K562 (cell line): Measurements from ENCODE around the gene ST8SIA4. TPM values are rescaled to one million over a fixed set of nuclear protein-coding genes. Genes with fewer than 3 reads are reported as not detected.

Source experiments
- CTBP1 ChIP-seq: fragments of 450-650 bp; IDR thresholded peaks from 2 replicates; pipeline ENCODE4 v1.6.1; 2016; ENCODE audit warnings: borderline replicate concordance
- CXXC5 ChIP-seq: fragments of 250-450 bp; sonication (Bioruptor Pico); IDR thresholded peaks from 2 replicates; pipeline ENCODE4 v1.8.0; 2022; ENCODE audit warnings: inconsistent platforms, mild to moderate bottlenecking, moderate library complexity
- ETS1 ChIP-seq: conservative IDR thresholded peaks from 2 replicates; pipeline ENCODE4 v1.6.1; 2011; ENCODE audit warnings: low read depth, mild to moderate bottlenecking, low read length; ENCODE audit not compliant: control insufficient read depth
- TSC22D4 ChIP-seq: fragments of 450-650 bp; IDR thresholded peaks from 2 replicates; pipeline ENCODE4 v1.6.1; 2016; ENCODE audit warnings: missing genetic modification characterization, missing biosample characterization, control low read depth
- ZC3H8 ChIP-seq: fragments of 450-650 bp; IDR thresholded peaks from 2 replicates; pipeline ENCODE4 v1.6.1; 2017
- ZNF143 ChIP-seq: sonication (generic); formaldehyde crosslinking; IDR thresholded peaks from 2 replicates; pipeline ENCODE4 v1.9.0; 2022; ENCODE audit warnings: mild to moderate bottlenecking, missing genetic modification reagents
- ZNF263 ChIP-seq: sonication (generic); formaldehyde crosslinking; IDR thresholded peaks from 2 replicates; pipeline ENCODE4 v1.8.0; 2022; ENCODE audit warnings: mild to moderate bottlenecking, missing genetic modification reagents, borderline replicate concordance
- ZZZ3 ChIP-seq: fragments of 450-650 bp; IDR thresholded peaks from 2 replicates; pipeline ENCODE4 v1.6.1; 2016; ENCODE audit warnings: antibody characterized with exemption, mild to moderate bottlenecking, moderate library complexity
- polyA plus RNA-seq, 8 experiments: library from polyadenylated mRNA; depleted of rRNA in 4 of 8; stranded (reverse) in 5 of 8; unstranded in 3 of 8; fragments of >200 nt; fragmentation: Nextera tagmentation in 2 of 8; fragmentation: Illumina TruSeq in 1 of 8; extraction: Ambion mirVana in 2 of 8; extraction: Trizol in 1 of 8; gene quantifications; 2 replicates each; pipeline versions ENCODE4 v1.2.1 to v1.2.3, GENCODE V29; 2011 to 2014; ENCODE audit warnings: inconsistent platforms in 1 of 8, missing spikeins in 1 of 8
- total RNA-seq, 7 experiments: library from RNA; depleted of rRNA in 6 of 7; stranded (reverse); fragments of >200 nt in 6 of 7; fragmentation: Illumina TruSeq in 2 of 7; extraction: Trizol in 2 of 7; gene quantifications; 2 replicates each; pipeline versions ENCODE4 v1.2.1 to v1.2.3, GENCODE V29; 2011 to 2021; ENCODE audit warnings: low replicate concordance in 1 of 7
- TF ChIP-seq, protein P1 (sequence below): fragments of 450-650 bp; formaldehyde crosslinking; IDR thresholded peaks from 2 replicates; pipeline ENCODE4 v1.4.0; 2020; ENCODE audit warnings: mild to moderate bottlenecking, moderate library complexity
- TF ChIP-seq, protein P2 (sequence below): sonication (generic); formaldehyde crosslinking; IDR thresholded peaks from 2 replicates; pipeline ENCODE4 v1.8.1; 2023; ENCODE audit warnings: mild to moderate bottlenecking, missing genetic modification reagents

Gene ST8SIA4
- total and polyA plus RNA-seq, 9 of the 15 experiments (the other 6 are each of a cell fraction or from before 2014, with no cell fraction given): 0.22 to 2.0 (median 0.54) TPM

DNA sequence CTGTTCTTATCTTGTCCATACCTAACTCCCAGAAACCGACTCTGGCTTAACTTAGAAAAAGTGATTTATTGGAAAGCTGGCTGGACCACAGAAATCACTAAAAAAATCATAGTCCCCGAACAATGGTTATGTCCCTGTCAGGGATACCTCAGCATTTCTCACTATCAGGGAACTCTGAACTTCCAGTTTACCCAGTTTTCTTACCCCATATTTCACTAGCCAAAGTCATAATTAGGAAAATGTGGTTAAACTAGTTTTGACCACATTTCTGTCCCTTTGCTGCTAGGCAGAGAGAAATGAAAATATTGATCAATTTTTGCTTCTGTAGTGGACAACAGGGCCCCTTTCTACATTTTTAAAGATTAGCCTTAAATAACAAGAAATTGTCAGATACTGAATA, 38.2 kb downstream of the ST8SIA4 start (continued):
- TF ChIP-seq, protein P1, sequence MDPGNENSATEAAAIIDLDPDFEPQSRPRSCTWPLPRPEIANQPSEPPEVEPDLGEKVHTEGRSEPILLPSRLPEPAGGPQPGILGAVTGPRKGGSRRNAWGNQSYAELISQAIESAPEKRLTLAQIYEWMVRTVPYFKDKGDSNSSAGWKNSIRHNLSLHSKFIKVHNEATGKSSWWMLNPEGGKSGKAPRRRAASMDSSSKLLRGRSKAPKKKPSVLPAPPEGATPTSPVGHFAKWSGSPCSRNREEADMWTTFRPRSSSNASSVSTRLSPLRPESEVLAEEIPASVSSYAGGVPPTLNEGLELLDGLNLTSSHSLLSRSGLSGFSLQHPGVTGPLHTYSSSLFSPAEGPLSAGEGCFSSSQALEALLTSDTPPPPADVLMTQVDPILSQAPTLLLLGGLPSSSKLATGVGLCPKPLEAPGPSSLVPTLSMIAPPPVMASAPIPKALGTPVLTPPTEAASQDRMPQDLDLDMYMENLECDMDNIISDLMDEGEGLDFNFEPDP (CRISPR knock-in tag): no peak
- TF ChIP-seq ZNF263 (CRISPR knock-in tag) (no peak), ZZZ3 (no peak), CXXC5 (no peak), ETS1 (no peak), CTBP1 (no peak), ZNF143 (no peak), ZC3H8 (no peak), TSC22D4 (tag) (no peak)
- TF ChIP-seq, protein P2, sequence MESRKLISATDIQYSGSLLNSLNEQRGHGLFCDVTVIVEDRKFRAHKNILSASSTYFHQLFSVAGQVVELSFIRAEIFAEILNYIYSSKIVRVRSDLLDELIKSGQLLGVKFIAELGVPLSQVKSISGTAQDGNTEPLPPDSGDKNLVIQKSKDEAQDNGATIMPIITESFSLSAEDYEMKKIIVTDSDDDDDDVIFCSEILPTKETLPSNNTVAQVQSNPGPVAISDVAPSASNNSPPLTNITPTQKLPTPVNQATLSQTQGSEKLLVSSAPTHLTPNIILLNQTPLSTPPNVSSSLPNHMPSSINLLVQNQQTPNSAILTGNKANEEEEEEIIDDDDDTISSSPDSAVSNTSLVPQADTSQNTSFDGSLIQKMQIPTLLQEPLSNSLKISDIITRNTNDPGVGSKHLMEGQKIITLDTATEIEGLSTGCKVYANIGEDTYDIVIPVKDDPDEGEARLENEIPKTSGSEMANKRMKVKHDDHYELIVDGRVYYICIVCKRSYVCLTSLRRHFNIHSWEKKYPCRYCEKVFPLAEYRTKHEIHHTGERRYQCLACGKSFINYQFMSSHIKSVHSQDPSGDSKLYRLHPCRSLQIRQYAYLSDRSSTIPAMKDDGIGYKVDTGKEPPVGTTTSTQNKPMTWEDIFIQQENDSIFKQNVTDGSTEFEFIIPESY (CRISPR knock-in tag): no peak
